ENCODE measurements around the gene RTN4.

GRCh38 chr2:54967269-54967668 lies 83.0 kb downstream of the RTN4 start:
- TF ChIP-seq HDGF (IDR thresholded peaks at IDR 0.05; ENCODE audit: borderline replicate concordance) (no peak), SP1 (IDR thresholded peaks at IDR 0.05) (no peak), FOXM1 (IDR thresholded peaks at IDR 0.05; ENCODE audit: borderline replicate concordance) (no peak), SUZ12 (IDR thresholded peaks at IDR 0.05) (no peak), ARNT (IDR thresholded peaks at IDR 0.05) (no peak), NFRKB (IDR thresholded peaks at IDR 0.05) (no peak), TARDBP (IDR thresholded peaks at IDR 0.05) (no peak), PKNOX1 (IDR thresholded peaks at IDR 0.05) (no peak), BHLHE40 (IDR thresholded peaks at IDR 0.05; ENCODE audit: borderline replicate concordance) (no peak), FOXA1 (IDR thresholded peaks at IDR 0.05) (no peak), FOXK2 (IDR thresholded peaks at IDR 0.05) (no peak)

All from HEK293T (cell line).